ENCODE results near the gene ALDH2.
A peak's percentile ranks its signal among the peaks of the same experiment; 100 is the strongest.
"Not testable (repeated sequence)": the region's sequence is repeated elsewhere in the genome, so short reads cannot be mapped to it uniquely, and the experiment has no call there.

The ALDH2 gene

GRCh38 chr12:111766608-111767361, at the start of gene ALDH2:
Gene ALDH2, plus strand, starts transcription at chr12:111766933. Its CDS starts 50 bp downstream, at chr12:111766983.
- TF ChIP-seq EZH2phosphoT487 (conservative IDR thresholded peaks at IDR 0.05; ENCODE audit: low read length) (no peak), CTCF (IDR thresholded peaks at IDR 0.05; ENCODE audit: insufficient read depth, low read length, poor library complexity, severe bottlenecking) (peak; percentile 17)
- peak within 1 kb of the TSS; percentile 60 for H3K27ac ChIP-seq (ENCODE audit: low read depth, low read length)

GRCh38 chr12:111719316-111719715, 47.4 kb upstream of the ALDH2 start:
- not testable (repeated sequence) for H3K4me2 ChIP-seq (ENCODE audit: low read depth, low read length, poor library complexity, severe bottlenecking); H3K27ac ChIP-seq (ENCODE audit: low read depth, low read length); H3F3A ChIP-seq (ENCODE audit: insufficient read depth); H3K79me2 ChIP-seq (ENCODE audit: insufficient read depth, low read length); H2AFZ ChIP-seq (ENCODE audit: low read depth, low read length, severe bottlenecking); H3K9me2 ChIP-seq (replicated peaks; ENCODE audit: insufficient read depth, low read length); H3K36me3 ChIP-seq (ENCODE audit: low read length); H4K20me1 ChIP-seq (ENCODE audit: low read depth, low read length); H3K9ac ChIP-seq (ENCODE audit: low read length); H3K9me3 ChIP-seq (ENCODE audit: insufficient read depth, low read length); H3K27me3 ChIP-seq (ENCODE audit: low read length); H3K4me3 ChIP-seq (ENCODE audit: insufficient read depth, low read length, poor library complexity, severe bottlenecking)

More at GRCh38 chr12:111766608-111767361, at the start of gene ALDH2:
- Histone ChIP-seq H3K79me2 (ENCODE audit: insufficient read depth, low read length) (no peaks in the 10 kb centered on the region), H3K36me3 (ENCODE audit: low read length) (no peaks in the 10 kb centered on the region), H3K9me3 (ENCODE audit: insufficient read depth, low read length) (no peaks in the 10 kb centered on the region), H3F3A (ENCODE audit: insufficient read depth) (peaks cover 12% of the 10 kb centered on the region), H3K4me3 (ENCODE audit: insufficient read depth, low read length, poor library complexity, severe bottlenecking) (peak within 1 kb of the TSS; percentile 50), H3K4me2 (ENCODE audit: low read depth, low read length, poor library complexity, severe bottlenecking) (peak within 1 kb of the TSS; percentile 81), H2AFZ (ENCODE audit: low read depth, low read length, severe bottlenecking) (peak within 1 kb of the TSS; percentile 67), H3K9ac (ENCODE audit: low read length) (peak within 1 kb of the TSS; percentile 63), H4K20me1 (ENCODE audit: low read depth, low read length) (no peaks in the 10 kb centered on the region), H3K27me3 (ENCODE audit: low read length) (no peaks in the 10 kb centered on the region), H3K9me2 (replicated peaks; ENCODE audit: insufficient read depth, low read length) (no peaks in the 10 kb centered on the region)

GRCh38 chr12:111720457-111720856, 46.3 kb upstream of the ALDH2 start:
- no peaks in the 10 kb centered on the region for H3K9me3 ChIP-seq (ENCODE audit: insufficient read depth, low read length)
- H4K20me1 ChIP-seq (ENCODE audit: low read depth, low read length), result no peaks in the 10 kb centered on the region
- H3K4me3 ChIP-seq (ENCODE audit: insufficient read depth, low read length, poor library complexity, severe bottlenecking), result no peak overlapping the region
- no peaks in the 10 kb centered on the region for H3K9me2 ChIP-seq (replicated peaks; ENCODE audit: insufficient read depth, low read length)
- no peak for TF ChIP-seq EZH2phosphoT487 (conservative IDR thresholded peaks at IDR 0.05; ENCODE audit: low read length)
- TF ChIP-seq CTCF (IDR thresholded peaks at IDR 0.05; ENCODE audit: insufficient read depth, low read length, poor library complexity, severe bottlenecking), result no peak
- no peaks in the 10 kb centered on the region for H3K36me3 ChIP-seq (ENCODE audit: low read length)
- H3K4me2 ChIP-seq (ENCODE audit: low read depth, low read length, poor library complexity, severe bottlenecking), result no peak overlapping the region
- H3K27ac ChIP-seq (ENCODE audit: low read depth, low read length), result no peak overlapping the region
- H3K27me3 ChIP-seq (ENCODE audit: low read length), result no peaks in the 10 kb centered on the region
- H3F3A ChIP-seq (ENCODE audit: insufficient read depth), result peaks cover 3% of the 10 kb centered on the region
- no peak overlapping the region for H2AFZ ChIP-seq (ENCODE audit: low read depth, low read length, severe bottlenecking)
- H3K9ac ChIP-seq (ENCODE audit: low read length), result no peak overlapping the region
- no peaks in the 10 kb centered on the region for H3K79me2 ChIP-seq (ENCODE audit: insufficient read depth, low read length)

GRCh38 chr12:111723646-111724360, 42.9 kb upstream of the ALDH2 start:
- not testable (repeated sequence) for H3K4me2 ChIP-seq (ENCODE audit: low read depth, low read length, poor library complexity, severe bottlenecking); H4K20me1 ChIP-seq (ENCODE audit: low read depth, low read length); H2AFZ ChIP-seq (ENCODE audit: low read depth, low read length, severe bottlenecking); H3K9ac ChIP-seq (ENCODE audit: low read length); H3K36me3 ChIP-seq (ENCODE audit: low read length); H3K27me3 ChIP-seq (ENCODE audit: low read length); H3F3A ChIP-seq (ENCODE audit: insufficient read depth); H3K9me2 ChIP-seq (replicated peaks; ENCODE audit: insufficient read depth, low read length); H3K4me3 ChIP-seq (ENCODE audit: insufficient read depth, low read length, poor library complexity, severe bottlenecking); H3K9me3 ChIP-seq (ENCODE audit: insufficient read depth, low read length); H3K79me2 ChIP-seq (ENCODE audit: insufficient read depth, low read length); H3K27ac ChIP-seq (ENCODE audit: low read depth, low read length)

Data from SU-DHL-6 (cell line).